Measurements from ENCODE around the gene HTR5A.
"Not testable (repeated sequence)": the region's sequence is repeated elsewhere in the genome, so short reads cannot be mapped to it uniquely, and the experiment has no call there.

HTR5A gene

DNA sequence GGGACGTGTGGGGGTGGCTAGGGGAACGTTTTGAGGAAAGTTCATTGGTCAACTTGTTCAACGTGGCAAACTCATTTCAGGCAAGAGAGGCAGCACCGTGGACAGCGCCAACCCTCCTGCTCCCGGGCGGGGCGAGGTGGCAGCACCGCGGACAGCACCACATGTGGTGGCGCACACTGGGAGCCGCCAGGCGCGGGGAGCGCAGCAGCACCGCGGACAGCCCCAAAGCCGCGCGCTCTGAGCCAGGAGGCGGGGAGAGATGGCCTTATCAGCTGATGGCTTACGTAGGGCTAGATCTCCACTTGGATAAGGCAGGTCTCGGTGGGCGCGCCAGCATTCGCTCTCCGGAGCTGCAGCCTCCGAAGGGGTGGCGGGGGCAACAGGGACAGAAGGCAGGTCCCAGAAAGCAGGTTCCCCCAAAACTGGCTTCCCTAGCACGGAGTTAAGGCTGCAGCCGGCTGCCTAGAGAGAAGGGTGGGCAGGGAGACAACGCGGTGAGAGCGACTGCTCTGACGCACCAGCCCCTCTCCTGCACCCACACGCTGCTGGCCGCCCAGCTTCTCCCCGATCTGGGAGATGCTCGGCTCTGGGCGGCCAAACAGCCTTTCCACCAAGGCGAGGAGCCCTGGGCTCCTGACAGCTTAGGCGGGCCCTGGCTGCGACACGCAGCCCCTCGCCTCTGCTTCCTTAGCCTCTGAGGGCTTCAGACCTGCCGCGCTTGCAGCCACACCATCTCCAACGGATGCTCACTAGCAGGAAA is at the start of gene HTR5A:
Gene HTR5A (plus strand): TSS at position 333 of the 760 bp plus-strand sequence. CDS start 576 bp downstream, outside the sequence.
- DNase-seq: peak; percentile 34 to 43

DNA sequence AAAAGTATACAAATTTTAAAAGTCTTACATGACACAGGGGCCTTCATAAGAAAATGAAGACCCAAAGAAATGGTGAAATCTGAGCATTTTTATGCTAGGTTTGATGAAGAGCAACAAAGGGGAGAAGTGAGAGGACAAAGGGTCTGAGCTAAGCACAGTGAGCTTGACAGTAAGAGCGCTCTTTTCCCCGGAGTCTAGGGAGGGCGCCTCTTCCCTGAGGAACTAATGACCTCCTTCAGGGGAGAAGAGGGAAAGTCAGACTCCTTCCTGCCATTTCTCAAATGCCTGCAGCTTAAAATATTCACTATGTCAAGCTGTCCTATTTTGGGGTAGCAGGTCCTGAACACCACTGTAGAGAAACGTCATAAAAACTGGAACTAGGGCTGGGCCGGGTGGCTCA is 49.1 kb upstream of the HTR5A start:
- DNase-seq: no peak

DNA sequence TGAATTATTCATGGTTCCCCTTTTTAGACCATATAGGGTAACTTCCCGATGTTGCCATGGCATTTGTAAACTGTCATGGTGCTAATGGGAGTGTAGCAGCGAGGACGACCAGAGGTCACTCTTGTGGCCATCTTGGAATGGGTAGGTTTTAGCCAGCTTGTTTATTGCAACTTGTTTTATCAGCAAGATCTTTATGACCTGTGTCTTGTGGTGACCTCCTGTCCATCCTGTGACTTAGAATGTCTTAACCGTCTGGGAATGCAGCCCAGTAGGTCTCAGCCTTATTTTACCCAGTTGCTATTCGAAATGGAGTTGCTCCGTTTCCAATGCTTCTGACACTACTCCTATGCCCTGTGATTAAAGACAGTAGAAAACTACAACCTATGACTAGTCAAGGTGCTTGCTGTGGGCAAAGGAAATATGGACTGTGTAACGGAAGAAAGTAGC is 48.4 kb upstream of the HTR5A start:
- no peak for DNase-seq

DNA sequence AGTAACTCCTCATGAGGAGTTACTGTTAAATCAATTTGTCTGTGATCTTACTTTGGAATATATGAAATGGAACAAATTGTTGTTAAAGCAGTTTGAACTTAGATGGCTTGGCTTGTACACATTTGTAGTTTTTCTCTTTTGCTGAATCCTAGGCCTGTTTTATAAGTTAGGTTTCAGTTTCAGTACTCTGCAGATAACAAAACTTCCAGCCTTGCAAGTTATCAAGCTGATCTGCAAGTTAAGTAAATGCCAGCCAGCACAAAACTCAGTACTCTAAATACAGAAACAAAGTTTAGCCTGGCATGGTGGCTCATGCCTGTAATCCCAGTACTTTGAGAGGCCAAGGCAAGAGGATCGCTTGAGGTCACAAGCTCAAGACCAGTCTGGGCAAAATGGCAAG is 42.2 kb upstream of the HTR5A start:
- no peak for DNase-seq

DNA sequence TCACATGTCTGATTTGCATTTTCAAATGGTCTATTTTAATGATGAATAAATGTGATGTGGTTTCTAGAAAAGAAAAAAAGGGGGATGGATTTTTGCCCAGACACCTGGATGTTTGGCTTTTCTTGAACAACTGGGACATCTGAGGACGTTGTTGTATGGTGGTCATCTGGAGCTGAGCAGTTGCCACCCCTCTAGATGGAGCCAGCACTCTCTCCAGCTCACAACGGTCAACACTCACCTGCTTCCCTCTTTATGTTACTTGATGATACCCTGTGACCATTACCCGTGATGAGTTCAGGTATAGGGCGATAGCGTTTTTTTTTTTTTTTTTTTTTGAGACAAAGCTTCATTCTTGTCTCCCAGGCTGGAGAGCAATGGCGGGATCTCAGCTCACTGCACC is 37.1 kb upstream of the HTR5A start:
- no peak for DNase-seq

DNA sequence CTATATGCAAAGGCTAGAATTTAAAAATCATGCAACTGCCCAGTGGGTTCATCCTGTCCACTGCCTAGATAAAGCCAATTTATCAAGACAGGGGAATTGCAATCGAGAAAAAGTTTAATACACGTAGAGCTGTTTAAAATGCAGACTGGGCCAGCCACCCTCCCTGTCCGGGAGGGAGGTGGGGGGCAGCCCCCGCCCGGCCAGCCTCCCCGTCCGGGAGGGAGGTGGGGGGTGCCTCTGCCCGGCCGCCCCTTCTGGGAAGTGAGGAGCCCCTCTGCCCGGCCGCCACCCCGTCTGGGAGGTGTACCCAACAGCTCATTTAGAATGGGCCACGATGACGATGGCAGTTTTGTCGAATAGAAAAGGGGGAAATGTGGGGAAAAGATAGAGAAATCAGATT is 35.6 kb upstream of the HTR5A start:
- DNase-seq: not testable (repeated sequence)

DNA sequence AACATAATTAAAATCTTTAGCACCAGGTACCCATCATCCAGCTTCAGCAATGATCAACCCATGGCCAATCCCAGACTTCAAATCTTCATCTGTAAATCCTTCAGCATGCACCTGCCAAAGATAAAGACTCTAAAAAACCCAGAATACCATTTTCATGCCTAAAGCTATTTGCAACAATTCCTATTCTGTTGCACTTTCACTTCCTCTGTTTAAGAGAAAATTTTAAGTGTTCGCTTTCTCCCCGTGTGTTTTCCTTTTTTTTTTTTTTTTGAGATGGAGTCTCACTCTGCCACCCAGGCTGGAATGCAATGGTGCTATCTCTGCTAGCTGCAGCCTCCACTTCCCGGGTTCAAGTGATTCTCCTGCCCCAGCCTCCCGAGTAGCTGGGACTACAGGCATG is 31.8 kb upstream of the HTR5A start:
- DNase-seq: no peak

DNA sequence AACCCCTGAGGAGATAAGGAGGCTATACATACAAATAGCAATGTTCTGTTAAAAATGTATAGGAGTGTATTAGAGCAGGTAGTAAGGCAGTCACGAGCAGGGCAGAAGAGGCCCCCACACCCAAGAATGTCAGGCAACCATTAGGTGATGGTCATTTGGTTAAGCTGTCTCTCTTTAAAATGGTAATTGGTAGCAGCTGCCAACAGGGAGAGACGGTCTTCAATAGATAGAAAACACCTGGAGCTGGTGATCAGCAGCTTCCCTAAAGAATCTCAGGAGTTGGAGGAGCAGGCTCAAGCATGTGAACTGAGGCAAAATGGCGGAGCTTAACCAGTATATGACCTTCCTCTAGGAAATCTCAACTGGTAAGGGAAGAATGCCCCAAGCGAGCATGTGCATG is 26.4 kb upstream of the HTR5A start:
- no peak for DNase-seq

DNA sequence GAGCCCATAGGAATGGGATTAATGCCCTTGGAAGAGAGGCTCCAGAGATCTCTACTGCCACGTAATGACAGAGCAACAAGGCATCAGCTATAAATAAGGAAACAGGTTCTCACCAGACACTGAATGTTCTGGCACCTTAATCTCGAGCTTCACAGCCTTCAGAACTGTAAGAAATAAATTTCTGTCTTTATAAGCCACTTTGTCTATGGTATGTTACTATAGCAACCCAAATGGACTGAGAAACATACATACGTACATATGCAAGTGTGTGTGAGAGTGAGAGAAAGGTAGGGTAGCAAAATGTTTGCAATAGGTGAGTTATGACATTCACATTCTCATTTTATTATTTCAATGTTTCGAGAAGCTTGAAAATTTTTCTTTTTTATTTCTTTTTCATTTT is 22.1 kb upstream of the HTR5A start:
- DNase-seq: no peak

DNA sequence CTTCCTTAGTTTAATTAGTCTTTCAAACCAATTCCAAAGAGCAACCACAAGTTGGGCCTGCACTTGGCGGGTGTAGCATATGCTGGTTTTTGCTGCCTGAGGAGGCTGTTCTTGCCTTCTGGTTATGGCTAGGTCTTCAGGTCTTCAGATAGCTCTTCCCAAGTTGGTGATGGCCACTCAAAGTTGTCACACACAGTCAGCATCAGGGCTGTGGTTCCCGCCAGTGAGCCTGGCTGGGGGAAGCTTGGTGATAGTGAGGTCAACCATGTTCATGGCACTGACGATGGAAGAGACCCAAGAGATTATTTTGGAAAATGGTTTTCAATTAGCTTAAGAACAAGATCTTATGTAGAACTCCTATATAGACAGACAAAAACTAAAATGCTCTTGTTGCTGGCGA is 18.8 kb upstream of the HTR5A start:
- DNase-seq: no peak

DNA sequence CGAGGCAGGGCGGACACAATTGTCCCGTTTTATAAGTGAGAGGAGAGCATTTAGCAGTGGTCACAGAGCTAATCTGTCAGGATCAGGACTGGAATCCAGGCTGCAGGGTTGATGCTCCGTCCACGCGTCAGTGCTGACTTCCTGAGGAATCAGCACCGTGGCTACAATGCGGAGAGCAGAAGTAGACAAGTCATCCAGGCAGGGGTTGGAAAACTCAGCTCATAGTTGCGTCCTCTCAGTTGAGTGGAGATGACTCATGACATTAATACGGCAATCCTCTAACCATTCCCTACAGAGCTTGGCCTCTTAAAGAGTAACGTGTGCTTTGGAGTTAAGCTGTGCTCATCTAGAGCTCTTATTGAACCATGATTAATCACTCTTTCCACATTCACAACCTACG is 17.1 kb upstream of the HTR5A start:
- no peak for DNase-seq

DNA sequence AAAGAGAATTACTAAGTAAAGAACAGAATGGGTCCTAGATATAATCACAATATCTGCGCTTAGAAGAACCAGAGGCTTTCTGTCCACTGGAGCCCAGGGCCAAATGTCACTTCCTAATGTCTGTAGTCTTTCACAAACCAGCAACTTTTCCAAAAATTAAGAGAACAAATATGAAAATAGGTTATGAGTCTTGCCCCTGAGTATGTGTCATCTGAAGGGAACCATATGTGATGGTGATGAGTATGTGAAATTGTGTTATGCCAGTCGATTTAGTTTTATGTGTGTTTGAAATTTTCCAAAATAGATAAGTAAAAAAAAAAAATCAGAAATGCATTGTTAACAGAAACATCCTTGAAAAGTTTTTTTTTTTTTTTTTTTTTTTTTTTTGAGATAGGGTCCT is 15.4 kb upstream of the HTR5A start:
- no peak for DNase-seq

DNA sequence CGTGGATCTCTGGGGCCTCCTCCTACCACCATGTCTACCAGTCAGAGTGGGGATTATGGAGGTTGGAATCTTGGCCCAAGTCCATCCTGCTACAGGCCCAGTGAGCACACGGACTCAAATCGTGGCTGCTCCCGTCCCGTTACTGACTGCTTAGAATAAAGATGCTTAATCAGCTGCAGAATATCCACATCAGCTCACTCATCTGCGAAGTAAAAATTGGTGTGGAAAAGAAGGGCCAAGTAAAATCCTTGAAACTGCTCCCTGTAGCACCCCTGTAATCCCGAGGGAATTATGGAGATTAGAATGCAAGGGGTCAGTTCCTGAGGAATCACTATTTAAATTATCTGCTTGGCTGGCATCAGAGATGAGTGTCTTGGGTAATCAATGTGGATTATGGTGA is 13.0 kb upstream of the HTR5A start:
- no peak for DNase-seq

DNA sequence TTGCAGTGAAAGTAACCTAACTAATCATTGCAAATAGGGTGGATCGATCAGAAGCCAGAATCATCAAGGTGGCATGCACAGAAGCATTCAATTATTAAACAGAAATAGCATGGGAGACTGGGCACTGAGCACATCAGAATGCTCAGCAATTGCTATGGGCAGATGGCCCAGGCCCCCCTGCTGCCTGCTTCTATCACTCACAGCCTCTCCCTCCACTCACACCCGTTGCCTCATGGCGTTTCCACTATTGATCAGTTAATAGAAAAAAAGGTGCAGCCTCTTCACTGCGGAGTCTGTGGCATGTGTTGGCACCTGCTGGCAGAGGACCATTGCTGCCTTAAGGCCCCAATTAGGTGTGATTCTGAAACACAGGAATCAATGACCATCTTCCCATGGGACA is 11.2 kb upstream of the HTR5A start:
- no peak for DNase-seq

DNA sequence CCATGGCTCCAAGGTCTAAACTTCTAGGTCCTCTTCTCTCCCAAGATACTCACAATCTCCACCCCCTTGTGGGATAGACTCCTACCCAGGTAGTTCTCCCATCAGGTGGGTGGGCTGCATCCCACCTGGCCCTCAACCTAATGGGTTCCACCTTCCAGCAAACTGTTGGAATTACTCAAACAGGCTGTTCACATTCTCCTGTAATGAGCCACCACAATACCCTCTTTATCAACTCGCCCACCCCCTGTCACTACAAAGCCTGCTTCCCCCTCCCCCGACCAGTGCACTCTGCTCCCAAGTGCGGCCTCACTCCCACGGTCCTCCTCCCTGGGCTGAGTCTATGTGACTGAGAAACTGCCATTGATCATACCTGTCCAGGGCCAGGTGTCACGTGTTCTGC is 10.4 kb upstream of the HTR5A start:
- no peak for DNase-seq

DNA sequence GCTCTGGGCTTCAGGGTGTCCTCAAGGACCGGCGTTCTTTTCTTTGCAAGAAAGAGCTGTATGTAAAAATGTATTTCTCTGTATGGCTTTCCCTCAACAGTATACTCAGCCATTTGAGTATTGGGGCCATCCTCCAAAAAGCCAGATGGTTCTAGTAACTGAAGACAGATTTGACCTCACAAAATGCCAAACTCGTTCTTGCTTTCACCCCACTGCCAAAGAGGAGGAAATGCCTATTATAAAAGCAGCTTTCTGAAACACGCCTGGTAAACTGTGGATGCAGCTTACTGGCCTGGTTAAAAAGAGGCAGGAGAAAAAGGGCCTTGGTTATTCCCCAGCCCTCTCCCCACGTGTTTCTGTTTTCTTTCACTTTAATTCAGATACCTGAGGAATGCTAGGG is 7.7 kb upstream of the HTR5A start:
- DNase-seq: no peak

DNA sequence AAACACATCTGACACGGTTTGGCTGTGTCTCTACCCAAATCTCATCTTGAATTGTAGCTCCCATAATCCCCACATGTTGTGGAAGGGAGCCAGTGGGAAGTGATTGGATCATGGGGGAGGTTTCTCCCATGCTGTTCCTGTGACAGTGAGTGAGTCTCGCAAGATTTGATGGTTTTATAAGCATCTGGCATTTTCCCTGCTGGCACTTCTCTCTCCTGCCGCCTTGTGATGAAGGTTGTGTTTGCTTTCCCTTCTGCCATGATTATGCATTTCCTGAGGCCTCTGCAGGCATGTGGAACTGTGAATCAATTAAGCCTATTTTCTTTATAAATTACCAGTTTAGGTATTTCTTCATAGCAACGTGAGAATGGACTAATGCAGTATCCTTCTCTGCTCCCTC is 5.9 kb upstream of the HTR5A start:
- no peak for DNase-seq

DNA sequence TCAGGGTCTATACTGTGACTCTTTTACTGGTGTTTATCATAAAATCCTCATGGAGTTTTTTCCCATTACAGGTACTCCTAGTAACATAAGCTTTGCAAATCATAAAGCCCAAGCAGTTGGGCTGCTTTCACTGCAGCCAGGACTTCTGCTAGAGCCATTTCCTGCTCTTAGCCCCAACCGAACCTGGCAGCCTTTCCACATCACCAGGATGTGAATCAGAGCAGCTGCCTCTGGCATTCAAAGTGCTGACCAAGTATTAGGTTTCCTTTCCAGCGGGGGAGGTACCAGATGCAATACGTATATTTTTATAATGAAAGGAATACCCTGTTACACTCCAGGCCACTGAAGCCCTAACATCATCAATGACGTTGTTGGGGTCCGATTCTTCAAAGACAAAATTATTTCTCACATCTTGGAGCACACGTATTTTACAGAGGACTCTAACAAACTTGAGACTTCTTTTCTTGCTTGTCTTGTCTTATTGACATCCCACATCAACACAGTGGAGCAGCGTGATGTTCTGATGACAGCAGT is 3.6 kb upstream of the HTR5A start:
- DNase-seq: no peak

DNA sequence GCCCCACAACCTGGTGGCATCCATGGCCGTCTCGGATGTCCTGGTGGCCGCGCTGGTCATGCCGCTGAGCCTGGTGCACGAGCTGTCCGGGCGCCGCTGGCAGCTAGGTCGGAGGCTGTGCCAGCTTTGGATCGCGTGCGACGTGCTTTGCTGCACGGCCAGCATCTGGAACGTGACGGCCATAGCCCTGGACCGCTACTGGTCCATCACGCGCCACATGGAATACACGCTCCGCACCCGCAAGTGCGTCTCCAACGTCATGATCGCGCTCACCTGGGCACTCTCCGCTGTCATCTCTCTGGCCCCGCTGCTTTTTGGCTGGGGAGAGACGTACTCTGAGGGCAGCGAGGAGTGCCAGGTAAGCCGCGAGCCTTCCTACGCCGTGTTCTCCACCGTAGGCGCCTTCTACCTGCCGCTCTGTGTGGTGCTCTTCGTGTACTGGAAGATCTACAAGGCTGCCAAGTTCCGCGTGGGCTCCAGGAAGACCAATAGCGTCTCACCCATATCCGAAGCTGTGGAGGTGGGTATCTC is 1.1 kb downstream of the HTR5A start:
- DNase-seq: peak in 1 of 2 donors; percentile 2

DNA sequence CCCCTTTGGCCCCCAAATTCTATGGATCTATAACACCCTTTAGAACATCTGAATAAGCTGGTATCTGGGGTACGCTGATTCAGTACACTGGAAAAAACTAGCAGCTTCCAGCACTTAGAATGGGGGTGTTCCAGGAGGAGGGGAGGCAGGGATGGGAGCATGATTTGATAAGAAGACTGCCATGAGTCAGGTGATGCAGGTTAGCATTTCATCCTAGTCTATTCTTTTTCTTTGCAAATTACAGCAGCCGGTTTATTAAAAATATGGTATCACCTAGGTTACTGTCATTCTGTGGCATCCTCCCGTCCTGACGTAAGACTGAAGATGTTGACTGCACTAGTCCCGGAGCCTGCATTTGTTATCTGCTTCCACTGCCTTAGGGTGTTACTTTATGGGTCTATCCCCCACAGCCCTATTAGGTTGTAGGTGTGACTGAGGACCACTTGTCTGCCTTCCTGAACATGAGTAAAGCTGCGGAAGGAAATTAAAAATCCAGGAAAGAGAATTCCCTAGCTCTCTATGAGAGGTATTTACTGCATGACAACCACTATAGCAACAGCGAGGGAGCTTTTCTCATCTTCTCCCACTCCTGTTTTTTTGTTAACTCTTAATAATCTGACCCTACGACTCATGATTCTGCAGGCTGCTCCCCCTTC is 1.9 kb downstream of the HTR5A start:
- no peak for DNase-seq

DNA sequence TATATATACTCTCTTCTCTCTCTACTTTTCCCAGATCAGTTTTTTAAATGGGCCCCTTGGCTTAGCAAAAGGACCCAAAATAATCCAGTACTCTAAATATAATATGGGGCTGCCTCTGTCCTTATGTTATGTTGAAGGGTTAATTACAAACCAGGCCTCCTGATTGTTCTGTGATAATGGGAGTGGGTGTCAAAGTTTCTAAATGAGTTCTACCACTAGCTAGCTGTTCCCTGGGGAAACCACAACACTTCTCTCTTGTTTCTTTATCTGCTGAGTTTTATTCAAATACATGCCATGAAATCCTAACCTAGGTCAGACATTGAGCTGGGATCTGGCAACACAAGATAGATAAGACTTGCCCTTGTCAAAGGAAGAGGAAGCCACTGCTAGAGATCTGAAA is 3.8 kb downstream of the HTR5A start:
- DNase-seq: no peak

DNA sequence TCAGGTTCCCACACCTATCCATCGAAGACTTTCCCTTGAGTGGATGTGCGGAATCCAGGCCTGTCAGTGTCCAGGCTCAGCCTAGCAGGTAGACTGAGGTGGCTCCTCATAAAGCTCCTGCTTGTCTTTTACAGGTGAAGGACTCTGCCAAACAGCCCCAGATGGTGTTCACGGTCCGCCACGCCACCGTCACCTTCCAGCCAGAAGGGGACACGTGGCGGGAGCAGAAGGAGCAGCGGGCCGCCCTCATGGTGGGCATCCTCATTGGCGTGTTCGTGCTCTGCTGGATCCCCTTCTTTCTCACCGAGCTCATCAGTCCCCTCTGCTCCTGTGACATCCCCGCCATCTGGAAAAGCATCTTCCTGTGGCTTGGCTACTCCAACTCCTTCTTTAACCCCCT is 13.9 kb downstream of the HTR5A start:
- no peak for DNase-seq

DNA sequence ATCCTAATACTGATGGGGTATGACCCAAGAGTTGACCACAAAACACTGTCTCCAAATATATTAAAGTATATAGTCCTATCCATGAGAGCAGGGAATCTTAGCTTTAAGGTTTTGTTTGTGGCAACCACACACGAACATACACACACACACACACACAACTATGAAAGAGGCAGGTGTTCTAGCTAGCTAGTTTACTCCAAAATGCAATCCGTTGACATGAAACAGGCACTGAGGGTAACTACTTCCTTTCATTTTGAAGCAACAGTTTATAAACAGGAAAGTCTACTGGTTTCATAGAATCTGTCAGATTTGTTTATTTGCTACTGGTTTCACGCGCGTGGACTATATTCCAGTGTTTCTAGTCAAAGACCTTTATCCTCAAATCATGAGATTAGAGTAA is 14.8 kb downstream of the HTR5A start:
- DNase-seq: no peak

DNA sequence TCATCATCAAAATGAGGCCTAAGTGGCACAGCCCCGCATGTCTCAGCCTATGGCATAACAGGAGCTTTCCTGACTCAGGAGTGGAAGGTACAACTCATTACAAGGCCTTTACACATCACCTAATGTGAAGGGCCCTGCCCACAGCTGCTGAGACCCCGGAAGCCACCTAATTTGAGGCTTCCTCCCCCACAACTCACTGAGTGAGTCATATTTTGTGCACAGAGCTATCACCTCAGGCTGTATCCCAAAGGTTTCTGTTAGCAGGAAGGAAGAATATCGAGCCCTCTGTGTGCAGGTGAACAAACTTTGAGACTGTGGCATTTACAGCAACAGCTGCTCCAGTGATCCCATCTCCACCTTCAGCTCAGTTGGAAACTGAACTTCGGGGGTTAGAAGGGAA is 20.6 kb downstream of the HTR5A start:
- no peak for DNase-seq
